Omental fat pad (tissue), 4 donors: Measurements from ENCODE around the gene TIAL1. TPM values are rescaled to one million over a fixed set of nuclear protein-coding genes. Genes with fewer than 3 reads are reported as not detected.

Experiments used
- ATAC-seq: fragments of 150-250 bp; one replicate; pipeline ENCODE4 v1.9.1; 2016; ENCODE audit warnings: mild to moderate bottlenecking, moderate library complexity; ENCODE audit not compliant: low FRiP score
- DNase-seq: peaks from one replicate; pipeline ENCODE4 v3.0.0-alpha.2; 2019; ENCODE audit warnings: low spot score
- total RNA-seq, 4 donors: library from RNA; depleted of rRNA; stranded (reverse); fragments of >200 nt; gene quantifications; one replicate each; pipeline ENCODE4 v1.1.0, GENCODE V29; 2016
- TF ChIP-seq, protein P1 (sequence below), 3 donors: fragments of 450-650 bp; IDR thresholded peaks; one replicate each; pipeline ENCODE4 v1.5.1; 2016 to 2017; ENCODE audit warnings: antibody characterized with exemption in 3 of 3, mild to moderate bottlenecking in 3 of 3, moderate library complexity in 2 of 3

TIAL1 gene
- total RNA-seq, 4 donors from 2014 or later = 62.0 to 90.8 (median 65.9) TPM

DNA sequence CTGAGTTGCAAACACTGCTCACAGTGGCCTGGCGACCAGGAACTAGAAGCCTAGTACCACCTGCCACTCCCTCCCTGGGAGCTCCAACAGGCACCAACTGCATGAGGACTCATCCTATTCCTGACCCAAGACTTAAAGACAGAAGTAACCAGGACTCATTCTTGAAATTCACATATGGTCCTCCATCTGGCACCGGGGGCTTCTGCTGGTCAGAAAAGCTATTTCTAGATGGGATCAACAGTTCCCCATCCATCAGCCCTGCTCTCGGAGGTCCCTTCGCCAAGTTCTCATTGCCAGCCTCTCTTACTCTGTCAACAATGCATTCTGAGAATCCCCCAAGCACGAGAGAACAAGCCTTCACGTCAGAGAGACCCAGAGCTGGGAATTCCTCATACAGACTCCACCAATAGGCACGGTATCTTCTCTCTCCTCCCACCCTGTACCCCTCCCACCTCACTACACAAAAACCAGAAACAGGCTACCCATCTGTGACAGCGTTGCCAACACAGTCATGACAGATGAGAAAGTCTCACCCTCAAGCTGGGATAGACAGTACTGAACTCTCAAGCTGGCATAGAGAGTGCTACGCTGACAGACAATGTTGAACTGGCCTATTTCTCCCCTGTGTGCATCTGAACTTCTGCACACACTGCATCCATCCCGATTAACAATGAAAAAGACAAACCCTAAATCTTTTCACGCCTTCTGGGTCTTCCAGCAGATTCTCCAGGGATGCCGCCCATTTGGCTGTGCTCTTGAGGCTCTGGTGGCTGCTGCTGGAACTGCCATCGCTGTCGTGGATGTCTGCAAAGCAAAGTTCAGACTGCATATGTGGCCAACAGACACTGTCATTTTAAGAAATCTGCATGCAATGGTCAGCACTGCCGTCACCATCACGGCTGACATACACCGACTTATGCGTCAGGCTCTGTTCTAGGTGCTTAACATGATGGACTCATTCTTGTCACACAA, 69.9 kb downstream of the TIAL1 start:
- no peak for ATAC-seq
- TF ChIP-seq, protein P1, sequence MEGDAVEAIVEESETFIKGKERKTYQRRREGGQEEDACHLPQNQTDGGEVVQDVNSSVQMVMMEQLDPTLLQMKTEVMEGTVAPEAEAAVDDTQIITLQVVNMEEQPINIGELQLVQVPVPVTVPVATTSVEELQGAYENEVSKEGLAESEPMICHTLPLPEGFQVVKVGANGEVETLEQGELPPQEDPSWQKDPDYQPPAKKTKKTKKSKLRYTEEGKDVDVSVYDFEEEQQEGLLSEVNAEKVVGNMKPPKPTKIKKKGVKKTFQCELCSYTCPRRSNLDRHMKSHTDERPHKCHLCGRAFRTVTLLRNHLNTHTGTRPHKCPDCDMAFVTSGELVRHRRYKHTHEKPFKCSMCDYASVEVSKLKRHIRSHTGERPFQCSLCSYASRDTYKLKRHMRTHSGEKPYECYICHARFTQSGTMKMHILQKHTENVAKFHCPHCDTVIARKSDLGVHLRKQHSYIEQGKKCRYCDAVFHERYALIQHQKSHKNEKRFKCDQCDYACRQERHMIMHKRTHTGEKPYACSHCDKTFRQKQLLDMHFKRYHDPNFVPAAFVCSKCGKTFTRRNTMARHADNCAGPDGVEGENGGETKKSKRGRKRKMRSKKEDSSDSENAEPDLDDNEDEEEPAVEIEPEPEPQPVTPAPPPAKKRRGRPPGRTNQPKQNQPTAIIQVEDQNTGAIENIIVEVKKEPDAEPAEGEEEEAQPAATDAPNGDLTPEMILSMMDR (IDR thresholded peaks at IDR 0.05) = no peak
- DNase-seq = no peak

DNA sequence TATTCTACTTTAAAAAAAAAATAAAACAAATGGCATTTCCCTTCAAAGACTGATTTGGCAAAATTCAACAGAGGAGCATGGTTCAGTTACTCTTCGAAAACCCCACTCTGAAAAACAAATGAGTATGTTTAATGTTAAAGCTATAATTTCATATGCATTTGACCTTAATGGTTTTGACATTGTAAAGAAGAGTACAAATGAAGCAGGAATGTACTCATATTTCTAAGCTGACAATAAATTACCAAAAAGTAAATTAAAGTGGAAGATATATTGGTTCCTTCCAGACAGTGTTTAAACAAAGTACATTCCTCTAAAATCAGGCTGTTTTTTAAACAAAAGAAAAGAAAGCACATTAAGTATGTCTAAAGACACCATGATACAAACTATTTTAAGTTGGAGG, 70.6 kb downstream of the TIAL1 start:
- ATAC-seq = no peak
- TF ChIP-seq, protein P1 (IDR thresholded peaks at IDR 0.05) = no peak
- no peak for DNase-seq

DNA sequence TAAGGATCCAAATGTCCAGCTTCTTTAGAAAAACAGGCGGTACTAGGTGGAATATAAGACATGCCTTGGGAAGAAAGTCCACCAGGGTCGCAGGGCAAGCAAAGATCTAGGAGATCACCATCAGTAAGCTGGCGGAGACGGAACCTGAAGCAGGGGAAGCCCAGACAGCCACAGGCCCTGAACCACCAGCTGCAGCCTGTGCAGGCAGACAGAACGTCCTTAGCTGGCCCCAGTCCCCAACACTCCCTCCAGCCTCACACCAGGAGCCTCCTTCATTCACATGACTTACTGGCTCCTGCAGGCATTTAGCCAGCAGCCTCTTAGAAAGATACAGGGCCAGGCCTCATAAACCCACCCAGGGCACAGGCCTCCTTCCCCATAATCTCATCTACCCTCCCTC, 71.6 kb downstream of the TIAL1 start:
- DNase-seq (no peak), ATAC-seq (no peak)
- TF ChIP-seq, protein P1 (IDR thresholded peaks at IDR 0.05) = no peak

DNA sequence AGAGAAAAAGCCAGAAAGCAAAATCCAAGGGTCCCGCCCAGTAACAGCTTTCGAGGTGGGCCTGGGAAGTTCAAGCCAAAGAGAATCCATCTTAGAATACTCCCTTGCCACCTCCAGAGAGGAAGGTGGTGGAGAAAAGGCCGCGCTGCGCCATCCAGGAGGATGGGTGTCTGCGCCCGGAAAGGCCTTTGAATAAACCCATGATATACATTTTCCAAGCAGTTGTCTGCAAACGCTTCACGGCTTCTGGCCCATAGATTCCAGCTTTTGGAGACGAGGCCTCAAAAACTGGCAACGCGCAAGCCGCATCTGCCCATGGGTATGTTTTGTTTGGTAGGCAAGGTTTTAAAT, 72.1 kb downstream of the TIAL1 start:
- no peak for DNase-seq
- no peak for ATAC-seq
- TF ChIP-seq, protein P1 (IDR thresholded peaks at IDR 0.05) = no peak

DNA sequence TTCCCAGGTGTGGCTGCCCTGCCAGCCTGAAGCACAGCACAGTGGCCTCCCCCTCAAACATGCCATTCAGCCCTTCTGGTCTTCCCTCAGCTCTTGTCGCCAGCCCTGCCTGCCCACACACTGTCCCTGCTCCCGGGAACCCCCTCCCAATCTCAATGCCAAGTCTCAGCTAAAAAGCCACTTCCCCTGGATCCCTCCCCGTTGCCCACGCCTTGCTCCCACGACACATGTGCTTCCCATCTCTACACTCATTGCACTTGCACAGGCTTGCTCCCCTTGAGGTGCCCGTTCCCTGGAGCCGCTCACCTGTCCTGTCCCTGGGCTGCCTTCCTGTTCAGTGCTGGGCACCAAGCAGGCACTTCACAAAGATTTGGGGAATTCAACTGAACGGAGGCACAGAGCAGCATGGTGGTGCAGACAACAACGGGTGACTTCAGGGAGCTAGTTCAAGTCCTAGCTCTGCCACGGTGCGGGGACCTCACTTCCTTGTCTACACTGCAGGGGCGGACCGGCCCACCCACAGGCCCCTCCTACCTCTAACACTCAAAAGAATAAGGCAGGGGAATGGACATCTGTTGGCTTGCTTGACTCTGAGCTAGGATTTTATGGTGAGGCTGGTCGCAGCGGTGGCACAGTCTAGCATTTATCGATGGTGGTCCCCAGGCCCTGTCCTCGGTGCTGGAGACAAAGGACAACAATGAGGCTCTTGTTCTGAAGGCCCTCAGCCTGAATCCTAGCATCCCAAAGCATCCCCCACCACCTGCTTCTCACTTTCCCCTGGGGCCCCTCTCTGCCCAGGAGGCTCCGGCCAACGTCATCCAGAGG, 72.7 kb downstream of the TIAL1 start:
- TF ChIP-seq, protein P1 (IDR thresholded peaks at IDR 0.05) = no peak
- ATAC-seq (no peak), DNase-seq (no peak)

Other genes with a start within 250 kb of the TIAL1 start
- 10 to 100 TPM; 12.3 to 40.2 (median 18.7) TPM for gene RGS10, start 54.2 kb downstream of the TIAL1 start, total RNA-seq
- 10 to 100 TPM; 16.1 to 98.0 (median 58.8) TPM for gene BAG3, start 54.4 kb upstream of the TIAL1 start, total RNA-seq
- 10 to 100 TPM in 3 of 4 donors, 1 to 10 TPM in 1; 7.8 to 19.8 (median 12.3) TPM for gene INPP5F, start 129.1 kb upstream of the TIAL1 start, total RNA-seq